ENCODE measurements around the gene FOLR2. TPM values are rescaled to one million over a fixed set of nuclear protein-coding genes. Genes with fewer than 3 reads are reported as not detected.
A peak's percentile ranks its signal among the peaks of the same experiment; 100 is the strongest.
"Not testable (repeated sequence)": the region's sequence is repeated elsewhere in the genome, so short reads cannot be mapped to it uniquely, and the experiment has no call there.

Gene FOLR2
- total RNA-seq, result 18.9 TPM

DNA sequence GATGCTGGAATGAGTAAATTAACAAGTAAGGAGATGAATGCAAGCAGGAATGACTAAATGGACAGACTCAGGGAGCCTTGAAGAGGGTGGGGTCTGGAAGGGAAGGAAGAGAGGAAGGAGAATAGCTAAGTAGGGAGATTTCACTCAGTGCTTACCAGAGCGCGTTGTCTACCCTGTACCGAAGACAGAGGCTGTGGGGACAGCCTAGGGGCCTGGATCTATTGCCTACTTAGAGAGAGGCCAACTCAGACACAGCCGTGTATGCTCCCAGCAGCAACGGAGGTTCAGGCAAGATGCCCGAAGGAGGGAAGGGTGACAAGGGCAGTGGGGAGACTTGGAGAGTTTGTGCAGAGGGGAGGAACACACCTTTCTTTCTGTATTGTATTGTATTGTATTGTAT is at the start of gene FOLR2:
TSS of gene FOLR2 (plus strand) at position 157 of the 400 bp plus-strand sequence. CDS start 1,791 bp downstream, outside the sequence.
- no peak for DNase-seq (ENCODE audit: low spot score)

DNA sequence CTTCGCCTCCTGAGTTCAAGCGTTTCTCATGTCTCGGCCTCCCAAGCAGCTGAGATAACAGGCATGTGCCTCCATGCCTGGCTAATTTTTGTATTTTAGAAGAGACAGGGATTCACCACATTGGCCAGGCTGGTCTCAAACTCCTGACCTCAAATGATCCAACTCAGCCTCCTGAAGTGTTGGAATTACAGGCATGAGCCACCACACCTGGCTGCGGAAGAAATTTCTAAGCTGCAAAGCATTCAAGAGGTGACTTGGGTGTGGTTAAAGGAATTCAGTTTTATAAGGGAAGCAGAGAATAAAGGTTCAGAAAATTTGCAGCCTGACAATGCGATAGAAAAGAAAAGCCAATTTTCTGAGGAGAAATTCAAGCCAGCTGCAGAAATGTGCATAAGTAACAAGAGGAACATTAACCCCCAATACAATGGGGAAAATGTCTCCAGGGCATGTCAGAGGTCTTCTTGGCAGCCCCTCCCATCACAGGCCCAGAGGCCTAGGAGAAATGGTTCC is 47.5 kb upstream of the FOLR2 start:
- not testable (repeated sequence) for DNase-seq (ENCODE audit: low spot score)

DNA sequence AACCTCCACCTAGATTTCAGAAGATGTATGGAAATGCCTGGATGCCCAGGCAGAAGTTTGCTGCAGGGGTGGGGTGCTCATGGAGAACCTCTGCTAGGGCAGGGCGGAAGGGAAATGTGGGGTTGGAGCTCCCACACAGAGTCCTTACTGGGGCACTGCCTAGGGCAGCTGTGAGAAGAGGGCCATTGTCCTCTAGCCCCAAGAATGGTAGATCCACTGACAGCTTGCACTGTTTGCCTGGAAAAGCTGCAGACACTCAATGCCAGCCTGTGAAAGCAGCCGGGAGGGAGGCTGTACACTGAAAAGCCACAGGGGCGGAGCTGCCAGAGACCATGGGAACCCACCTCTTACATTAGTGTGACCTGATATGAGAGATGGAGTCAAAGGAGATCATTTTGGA is 46.8 kb upstream of the FOLR2 start:
- not testable (repeated sequence) for DNase-seq (ENCODE audit: low spot score)

DNA sequence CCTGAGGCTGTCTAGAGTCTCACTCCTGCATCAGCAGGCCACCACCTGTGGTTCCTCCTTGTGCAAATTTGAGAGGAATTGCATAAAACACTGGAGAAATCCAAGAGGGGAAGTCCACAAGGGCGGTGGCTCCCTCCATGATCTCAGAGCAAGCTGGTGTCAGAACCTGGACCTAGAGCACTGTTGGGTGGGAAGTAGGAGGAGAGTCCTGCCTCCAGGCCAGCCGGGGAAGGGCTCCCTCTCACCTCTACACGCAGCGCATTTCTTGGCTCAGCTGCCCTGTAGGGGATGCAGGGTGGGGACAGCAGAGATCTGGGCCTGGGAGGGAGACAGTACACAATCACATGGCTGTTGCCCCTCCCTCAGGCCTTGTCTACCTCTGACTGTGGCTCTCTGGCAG is 44.6 kb upstream of the FOLR2 start:
- DNase-seq (ENCODE audit: low spot score), result not testable (repeated sequence)

DNA sequence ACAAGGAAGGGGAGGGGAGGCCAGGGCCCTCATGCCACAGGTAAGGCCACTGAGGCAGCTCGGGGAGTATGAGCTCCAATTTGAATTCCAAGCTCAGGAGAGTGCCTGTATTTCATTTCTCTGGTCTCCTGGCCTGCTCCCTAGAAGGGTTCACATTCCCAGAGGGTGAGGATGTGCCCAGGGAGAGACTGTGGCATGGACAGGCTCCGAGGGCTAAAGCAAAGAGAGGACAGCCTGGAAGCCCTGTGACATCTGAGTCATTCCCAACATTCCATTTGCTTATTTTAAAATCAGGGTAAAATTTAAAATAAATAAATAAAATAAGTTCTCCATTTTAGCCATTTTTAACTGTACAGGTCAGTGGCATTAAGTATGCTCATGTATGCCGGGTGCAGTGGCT is 43.3 kb upstream of the FOLR2 start:
- no peak for DNase-seq (ENCODE audit: low spot score)

DNA sequence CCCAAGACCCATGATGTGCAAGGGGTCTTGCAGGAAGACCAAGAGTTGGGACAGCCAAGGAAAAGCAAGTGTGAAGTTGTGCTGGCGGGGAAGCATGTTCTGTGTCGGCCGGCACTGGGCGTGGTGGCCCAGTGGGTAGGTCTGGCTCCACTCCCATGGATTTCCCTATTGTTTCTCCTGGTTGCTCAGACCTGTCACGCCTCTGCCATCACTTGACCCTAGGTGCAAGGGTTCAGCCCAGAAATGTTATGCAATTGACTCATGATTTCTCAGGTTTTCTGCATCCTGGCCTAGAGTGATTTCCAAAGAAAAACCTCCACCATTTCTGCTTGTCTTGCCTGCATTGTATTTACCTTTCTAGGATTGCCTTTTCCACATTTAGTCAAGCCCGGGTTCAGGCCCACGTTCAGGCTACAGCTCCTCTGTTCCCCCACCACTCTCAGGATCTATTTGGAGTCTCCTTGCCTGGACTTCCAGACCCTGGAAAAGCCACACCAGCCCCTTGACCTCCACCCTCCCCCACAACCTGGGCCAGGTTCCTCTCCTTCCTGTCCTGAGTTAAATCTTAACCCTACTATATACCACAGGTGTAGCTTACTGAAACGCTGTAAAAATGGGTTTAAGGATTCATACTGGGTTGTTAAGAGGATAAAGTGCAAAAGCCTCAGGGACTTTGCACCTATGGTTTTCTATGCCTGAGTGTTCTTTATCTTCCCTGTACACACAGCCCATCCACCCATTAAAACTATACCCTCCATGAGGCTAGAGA is 42.1 kb upstream of the FOLR2 start:
- DNase-seq (ENCODE audit: low spot score), result peak; percentile 23

DNA sequence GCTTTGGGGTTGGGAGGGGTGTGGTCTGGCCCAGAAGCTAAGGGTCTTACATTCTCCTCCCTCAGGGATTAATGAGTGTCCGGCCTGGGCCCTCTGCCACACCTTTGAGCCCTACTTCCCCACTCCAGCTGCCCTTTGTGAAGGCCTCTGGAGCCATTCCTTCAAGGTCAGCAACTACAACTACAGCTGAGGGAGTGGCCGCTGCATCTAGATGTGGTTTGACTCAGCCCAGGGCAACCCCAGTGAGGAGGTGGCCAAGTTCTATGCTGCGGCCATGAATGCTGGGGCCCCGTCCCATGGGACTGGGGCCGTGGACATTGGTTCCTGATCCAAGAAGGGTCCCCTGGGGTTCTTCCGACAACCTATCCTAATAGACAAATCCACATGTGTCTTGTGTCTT is 38.9 kb upstream of the FOLR2 start:
- no peak for DNase-seq (ENCODE audit: low spot score)

DNA sequence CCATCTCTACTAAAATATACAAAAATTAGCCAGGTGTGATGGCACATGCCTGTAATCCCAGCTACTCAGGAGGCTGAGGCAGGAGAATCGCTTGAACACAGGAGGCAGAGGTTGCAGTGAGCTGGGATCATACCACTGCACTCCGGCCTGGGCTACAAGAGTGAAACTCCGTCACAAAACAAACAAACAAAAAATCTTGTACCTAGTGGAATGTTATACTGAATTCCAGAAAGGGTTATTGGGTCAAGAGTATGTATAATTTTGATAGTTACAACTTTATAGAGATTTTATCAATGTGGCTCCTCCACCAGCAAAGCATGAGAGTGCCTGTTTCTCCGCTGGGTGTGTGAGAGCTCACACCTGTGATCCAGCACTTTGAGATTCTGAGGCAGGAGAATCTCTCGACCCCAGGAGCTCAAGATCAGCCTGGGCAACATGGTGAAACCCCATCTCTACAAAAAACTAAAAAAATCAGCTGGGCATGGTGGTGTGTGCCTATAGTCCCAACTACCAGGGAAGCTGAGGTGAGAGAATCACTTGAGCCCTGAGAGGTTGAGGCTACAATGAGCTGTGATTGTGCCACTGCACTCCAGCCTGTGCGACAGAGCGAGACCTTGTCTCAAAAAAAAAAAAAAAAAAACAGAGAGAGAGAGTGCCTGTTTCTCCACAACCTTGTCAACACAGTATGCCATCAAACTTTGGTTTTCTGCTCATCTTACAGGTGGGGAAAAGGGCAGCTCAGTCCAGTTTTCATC is 37.4 kb upstream of the FOLR2 start:
- no peak for DNase-seq (ENCODE audit: low spot score)

DNA sequence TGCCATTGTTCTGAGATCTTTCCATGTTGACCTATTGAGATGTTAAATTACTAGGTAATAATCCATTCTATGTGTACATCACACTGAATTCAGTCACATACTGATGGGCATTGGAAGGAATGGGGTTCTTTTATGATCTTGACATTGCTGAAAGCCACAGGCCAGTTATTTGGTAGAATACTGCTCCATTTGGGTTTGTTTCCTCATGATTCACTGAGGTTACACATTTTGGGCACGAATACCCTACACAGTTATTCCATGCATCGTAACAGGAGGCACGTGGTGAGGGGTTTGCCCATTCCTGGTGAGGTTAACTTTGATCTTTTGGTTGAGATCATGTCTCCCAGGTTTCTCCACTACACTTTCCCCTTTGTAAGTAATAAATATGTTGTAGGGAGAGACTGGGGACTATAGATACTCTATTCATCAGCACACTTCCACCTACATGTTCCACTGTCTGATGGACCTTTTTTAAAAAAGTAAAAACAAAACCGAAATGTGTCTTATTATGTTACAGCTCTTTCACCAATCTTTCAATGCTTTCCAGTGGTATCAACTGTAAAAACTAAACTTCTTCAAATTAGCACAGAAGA is 36.7 kb upstream of the FOLR2 start:
- DNase-seq (ENCODE audit: low spot score), result no peak

DNA sequence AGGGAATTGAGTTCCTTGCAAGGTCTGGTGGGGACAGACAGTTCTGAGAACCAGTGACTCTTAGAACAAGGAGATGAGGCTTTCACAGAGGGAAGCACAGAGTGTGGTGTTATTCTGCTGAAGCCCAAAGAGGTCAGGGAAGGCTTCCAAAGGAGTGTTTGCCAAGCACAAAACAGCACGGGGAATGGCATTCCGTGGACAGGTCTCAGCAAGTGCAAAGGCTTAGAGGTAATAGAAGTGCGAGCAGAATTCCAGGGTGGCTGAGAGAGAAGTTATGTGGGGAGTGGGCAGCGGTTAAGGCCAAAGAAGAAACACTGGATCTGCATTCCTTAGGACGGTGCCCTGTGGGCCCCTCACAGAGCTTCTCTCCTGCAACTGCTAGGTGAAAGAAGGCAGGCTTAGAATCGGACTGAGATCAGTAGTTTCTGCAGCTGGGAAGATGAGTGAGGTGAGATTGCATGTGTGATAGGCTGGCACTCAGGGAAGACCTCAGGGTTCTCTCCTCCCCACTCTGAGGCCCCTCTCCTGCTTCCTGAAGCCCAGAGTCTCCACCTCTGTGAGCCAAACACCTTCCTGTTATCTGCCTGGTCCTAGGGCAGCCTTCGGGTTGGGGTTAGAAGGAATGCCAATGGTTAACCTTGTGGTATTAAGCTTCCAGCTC is 35.6 kb upstream of the FOLR2 start:
- not testable (repeated sequence) for DNase-seq (ENCODE audit: low spot score)

DNA sequence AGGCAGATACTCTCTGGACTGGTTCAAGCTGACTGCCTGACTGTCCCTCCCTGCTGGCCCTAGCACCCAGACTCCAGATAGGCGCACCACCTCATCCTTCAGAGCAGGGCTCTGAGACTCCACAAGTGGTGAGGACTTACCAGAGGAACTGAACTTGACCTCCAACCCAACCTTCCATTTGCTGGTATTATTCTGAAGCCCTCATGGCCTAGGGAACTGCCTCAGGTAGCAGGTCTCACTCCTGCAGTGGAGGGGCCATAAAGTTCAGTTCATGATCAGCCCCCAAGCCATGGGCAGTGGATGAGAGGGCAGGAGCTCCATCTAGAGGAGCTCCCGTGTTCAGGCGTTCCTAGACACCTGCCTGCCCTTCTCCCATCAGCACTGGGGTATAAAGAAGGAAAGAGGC is 35.0 kb upstream of the FOLR2 start:
- DNase-seq (ENCODE audit: low spot score), result not testable (repeated sequence)

DNA sequence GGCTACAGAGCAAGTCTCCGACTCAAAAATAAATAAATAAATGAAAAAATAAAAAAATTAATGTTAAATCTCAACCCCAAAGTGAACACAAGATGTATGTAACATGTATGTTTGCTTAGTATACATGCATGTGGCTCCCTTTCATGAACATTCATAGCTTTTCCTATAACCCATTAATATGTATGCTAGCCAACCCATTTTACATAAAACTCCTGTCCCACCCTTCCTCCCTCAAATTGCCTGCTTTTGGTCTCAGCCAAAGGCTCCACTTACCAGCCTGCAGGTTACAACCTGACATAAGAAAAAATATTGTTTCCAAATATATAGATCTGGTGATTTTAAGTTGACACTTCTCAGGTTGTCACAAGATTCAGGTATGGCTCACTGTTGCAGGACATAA is 28.3 kb upstream of the FOLR2 start:
- no peak for DNase-seq (ENCODE audit: low spot score)

DNA sequence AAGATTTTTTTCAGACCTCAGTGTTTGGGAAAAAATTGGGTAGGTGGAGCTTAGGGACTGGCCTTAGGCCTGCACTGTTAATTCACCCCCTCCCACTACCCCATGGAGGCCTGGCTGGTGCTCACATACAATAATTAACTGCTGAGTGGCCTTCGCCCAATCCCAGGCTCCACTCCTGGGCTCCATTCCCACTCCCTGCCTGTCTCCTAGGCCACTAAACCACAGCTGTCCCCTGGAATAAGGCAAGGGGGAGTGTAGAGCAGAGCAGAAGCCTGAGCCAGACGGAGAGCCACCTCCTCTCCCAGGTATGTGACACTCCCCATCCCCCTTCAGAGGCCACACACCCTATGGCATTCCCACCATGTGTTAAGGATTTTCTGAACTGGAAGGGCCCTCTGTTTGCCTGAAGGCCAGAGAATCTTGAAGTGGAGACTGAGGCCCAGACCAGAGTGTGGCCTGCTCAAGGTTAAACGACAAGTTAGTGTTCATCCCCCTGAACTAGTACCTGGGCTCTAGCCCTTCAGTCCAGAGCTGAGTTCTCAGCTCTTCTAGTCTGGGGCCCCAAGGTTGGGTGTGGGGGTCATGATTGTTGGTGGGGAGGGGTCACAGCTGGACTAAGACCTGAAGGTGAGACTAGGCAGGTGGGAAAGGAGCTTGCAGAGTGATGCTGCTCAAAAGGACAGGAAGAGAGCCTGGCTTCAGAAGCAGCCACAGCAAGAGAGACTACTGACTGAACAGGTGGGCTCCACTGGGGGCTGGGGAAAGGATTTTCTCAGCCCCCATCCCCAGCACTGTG is 26.9 kb upstream of the FOLR2 start:
- DNase-seq (ENCODE audit: low spot score), result no peak

DNA sequence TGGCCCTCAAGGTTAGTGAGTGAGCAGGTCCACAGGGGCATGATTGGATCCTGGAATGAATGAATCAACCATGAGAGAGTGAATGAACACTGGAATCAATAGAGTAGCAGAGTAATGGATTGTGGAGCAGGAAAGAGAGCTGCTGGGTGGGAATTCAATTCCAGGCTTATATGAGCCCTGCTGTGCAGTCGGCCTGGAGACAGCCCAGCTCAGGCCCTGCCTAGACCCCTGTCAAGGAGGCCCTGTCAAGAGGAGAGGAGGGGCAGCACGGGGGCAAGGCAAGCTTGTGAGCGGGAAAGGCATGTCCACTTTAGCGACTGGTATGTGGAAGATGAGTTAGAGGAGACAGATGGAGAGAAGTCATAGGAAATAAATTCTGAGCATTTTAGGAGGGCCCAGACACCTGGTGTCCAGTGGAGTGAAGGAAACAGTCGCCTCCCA is 25.9 kb upstream of the FOLR2 start:
- DNase-seq (ENCODE audit: low spot score), result no peak

DNA sequence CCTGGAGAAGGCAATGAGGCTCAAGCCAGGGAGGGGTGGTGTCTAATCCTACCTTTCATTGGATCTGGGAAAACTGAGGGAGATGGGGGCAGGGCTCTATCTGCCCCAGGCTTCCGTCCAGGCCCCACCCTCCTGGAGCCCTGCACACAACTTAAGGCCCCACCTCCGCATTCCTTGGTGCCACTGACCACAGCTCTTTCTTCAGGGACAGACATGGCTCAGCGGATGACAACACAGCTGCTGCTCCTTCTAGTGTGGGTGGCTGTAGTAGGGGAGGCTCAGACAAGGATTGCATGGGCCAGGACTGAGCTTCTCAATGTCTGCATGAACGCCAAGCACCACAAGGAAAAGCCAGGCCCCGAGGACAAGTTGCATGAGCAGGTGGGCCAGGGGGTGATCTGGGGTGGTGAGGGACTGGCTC is 24.6 kb upstream of the FOLR2 start, which contains the start of gene FOLR1:
TSS of gene FOLR1 (plus strand) at position 180 of the 421 bp plus-strand sequence. CDS start at position 214, 34 bp downstream.
- DNase-seq (ENCODE audit: low spot score), result no peak

DNA sequence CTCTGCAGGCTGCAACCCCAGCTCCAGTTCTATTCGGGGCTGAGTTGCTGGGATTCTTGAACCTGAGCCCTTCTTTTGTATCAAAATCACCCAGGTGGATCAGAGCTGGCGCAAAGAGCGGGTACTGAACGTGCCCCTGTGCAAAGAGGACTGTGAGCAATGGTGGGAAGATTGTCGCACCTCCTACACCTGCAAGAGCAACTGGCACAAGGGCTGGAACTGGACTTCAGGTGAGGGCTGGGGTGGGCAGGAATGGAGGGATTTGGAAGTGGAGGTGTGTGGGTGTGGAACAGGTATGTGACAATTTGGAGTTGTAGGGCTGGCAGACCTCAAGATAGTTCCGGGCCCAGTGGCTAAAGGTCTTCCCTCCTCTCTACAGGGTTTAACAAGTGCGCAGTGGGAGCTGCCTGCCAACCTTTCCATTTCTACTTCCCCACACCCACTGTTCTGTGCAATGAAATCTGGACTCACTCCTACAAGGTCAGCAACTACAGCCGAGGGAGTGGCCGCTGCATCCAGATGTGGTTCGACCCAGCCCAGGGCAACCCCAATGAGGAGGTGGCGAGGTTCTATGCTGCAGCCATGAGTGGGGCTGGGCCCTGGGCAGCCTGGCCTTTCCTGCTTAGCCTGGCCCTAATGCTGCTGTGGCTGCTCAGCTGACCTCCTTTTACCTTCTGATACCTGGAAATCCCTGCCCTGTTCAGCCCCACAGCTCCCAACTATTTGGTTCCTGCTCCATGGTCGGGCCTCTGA is 20.9 kb upstream of the FOLR2 start:
- DNase-seq (ENCODE audit: low spot score), result no peak

DNA sequence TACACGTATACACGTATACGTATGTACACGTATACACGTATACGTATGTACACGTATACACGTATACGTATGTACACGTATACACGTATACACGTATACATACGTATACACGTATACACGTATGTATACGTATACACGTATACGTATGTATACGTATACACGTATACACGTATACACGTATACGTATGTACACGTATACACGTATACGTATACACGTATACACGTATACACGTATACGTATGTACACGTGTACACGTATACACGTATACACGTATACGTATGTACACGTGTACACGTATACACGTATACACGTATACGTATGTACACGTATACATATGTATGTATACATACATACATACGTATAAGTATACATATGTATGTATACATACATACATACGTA is 15.1 kb upstream of the FOLR2 start:
- not testable (repeated sequence) for DNase-seq (ENCODE audit: low spot score)

DNA sequence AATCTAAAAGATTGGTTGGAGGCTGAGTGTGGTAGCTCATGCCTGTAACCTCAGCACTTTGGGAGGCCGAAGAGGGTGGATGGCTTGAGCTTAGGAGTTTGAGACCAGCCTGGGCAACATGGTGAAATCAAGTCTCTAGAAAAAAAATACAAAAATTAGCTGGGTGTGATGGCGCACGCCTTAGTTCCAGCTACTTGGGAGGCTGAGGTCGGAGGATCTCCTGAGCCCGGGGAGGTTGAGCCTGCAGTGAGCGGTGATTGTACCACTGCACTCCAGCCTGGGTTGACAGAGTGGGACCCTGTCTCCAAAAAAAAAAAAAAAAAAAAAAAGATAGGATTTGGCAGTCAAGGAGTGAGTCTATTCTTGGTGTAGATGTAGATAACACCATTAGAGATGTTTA is 14.0 kb upstream of the FOLR2 start:
- DNase-seq (ENCODE audit: low spot score), result no peak

DNA sequence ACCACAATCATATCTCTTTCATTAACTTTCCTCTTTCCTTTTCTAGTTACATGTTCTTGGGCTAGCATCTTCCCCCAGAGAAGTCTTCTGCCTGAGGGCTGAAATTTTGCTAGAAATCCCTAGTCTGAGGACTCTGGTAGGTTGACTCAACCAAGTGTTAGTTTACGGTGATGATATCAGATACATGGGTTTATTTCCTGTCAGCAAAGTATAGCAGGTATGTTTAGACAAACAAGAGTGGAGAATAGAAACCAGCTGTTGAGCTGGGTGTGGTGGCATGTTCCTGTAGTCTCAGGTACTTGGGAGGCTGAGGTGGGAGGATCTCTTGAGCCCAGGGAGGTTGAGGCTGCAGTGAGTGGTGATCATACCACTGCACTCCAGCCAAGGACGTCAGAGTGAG is 13.4 kb upstream of the FOLR2 start:
- no peak for DNase-seq (ENCODE audit: low spot score)

DNA sequence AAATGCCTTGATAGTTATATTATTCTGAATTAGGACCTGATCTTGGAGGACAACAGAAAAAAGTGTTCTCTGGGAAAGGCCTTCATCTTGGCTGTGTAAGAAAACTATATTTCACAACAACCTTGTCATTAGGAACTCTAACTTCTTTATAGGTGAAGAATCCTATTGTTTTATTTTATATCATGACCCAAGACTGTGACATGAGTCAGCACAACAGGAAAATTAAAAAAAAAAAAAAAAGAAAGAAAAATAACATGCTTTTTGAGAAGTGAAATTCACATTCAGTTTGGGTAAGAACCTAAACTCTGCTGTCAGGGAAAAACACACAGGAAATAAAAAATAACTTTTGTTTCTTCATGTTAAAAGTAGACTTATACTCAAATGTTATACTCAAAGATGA is 11.7 kb upstream of the FOLR2 start:
- DNase-seq (ENCODE audit: low spot score), result no peak

Measured in mucosa of gallbladder (tissue), 1 donor.